Esophagus muscularis mucosa (tissue), 3 donors: Measurements from ENCODE around the gene DRG2.

Experiments used
- POLR2A ChIP-seq: fragments of 450-650 bp; IDR thresholded peaks from one replicate; pipeline ENCODE4 v1.6.1; 2017; ENCODE audit warnings: antibody characterized with exemption, moderate library complexity, mild to moderate bottlenecking, low read depth
- TF ChIP-seq, protein P1 (sequence below), 3 experiments: fragments of 200-600 bp in 2 of 3; fragments of 450-650 bp in 1 of 3; sonication (generic) in 2 of 3; IDR thresholded peaks; one replicate each; pipeline ENCODE4 v1.5.1; 2017 to 2019; ENCODE audit warnings: antibody characterized with exemption in 3 of 3, mild to moderate bottlenecking in 2 of 3, moderate library complexity in 1 of 3

DNA sequence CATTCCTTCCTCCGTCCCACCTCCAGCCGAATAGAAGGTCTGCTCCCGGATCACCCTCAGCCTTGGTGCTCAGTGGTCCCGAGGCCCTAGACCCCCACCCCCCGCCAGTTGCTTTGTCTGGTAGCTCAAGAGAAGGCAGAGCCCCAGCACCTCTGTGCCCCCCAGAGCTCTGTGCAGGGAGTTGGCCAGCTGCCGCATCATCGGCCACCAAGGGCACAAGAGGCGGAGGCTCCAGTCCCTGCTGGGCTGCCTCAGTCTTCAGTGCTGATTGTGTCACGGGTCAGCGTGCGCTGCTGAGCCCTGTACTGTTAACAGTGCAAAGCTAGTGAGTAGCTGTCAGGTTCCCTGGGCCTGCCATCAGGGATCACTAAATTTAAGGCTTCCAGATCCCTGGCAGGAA, 22.2 kb upstream of the DRG2 start:
- TF ChIP-seq, protein P1, sequence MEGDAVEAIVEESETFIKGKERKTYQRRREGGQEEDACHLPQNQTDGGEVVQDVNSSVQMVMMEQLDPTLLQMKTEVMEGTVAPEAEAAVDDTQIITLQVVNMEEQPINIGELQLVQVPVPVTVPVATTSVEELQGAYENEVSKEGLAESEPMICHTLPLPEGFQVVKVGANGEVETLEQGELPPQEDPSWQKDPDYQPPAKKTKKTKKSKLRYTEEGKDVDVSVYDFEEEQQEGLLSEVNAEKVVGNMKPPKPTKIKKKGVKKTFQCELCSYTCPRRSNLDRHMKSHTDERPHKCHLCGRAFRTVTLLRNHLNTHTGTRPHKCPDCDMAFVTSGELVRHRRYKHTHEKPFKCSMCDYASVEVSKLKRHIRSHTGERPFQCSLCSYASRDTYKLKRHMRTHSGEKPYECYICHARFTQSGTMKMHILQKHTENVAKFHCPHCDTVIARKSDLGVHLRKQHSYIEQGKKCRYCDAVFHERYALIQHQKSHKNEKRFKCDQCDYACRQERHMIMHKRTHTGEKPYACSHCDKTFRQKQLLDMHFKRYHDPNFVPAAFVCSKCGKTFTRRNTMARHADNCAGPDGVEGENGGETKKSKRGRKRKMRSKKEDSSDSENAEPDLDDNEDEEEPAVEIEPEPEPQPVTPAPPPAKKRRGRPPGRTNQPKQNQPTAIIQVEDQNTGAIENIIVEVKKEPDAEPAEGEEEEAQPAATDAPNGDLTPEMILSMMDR (IDR thresholded peaks at IDR 0.05): no peak
- TF ChIP-seq POLR2A: no peak
